Immature natural killer cell (primary cell): Measurements from ENCODE around the gene DCK. TPM values are rescaled to one million over a fixed set of nuclear protein-coding genes. Genes with fewer than 3 reads are reported as not detected.
"Not testable (repeated sequence)": the region's sequence is repeated elsewhere in the genome, so short reads cannot be mapped to it uniquely, and the experiment has no call there.

ENCODE experiments used
- DNase-seq, 3 donors: peaks; one replicate each; pipeline ENCODE4 v3.0.0; 2022; ENCODE audit warnings: mixed read lengths in 1 of 3
- H3K27ac Mint-ChIP-seq, 6 donors: one replicate each; pipeline ENCODE4 v1.8.0; 2020; ENCODE audit warnings: mixed read lengths in 6 of 6, mild to moderate bottlenecking in 5 of 6, inconsistent platforms in 4 of 6, moderate library complexity in 3 of 6
- H3K27me3 Mint-ChIP-seq, 3 donors: one replicate each; pipeline ENCODE4 v1.8.0; 2020 to 2021; ENCODE audit warnings: low read depth in 3 of 3, mild to moderate bottlenecking in 3 of 3, mixed read lengths in 3 of 3, moderate library complexity in 3 of 3, inconsistent platforms in 1 of 3
- H3K36me3 Mint-ChIP-seq, 3 donors: one replicate each; pipeline ENCODE4 v1.8.0; 2020; ENCODE audit warnings: mixed read lengths in 3 of 3, inconsistent platforms in 2 of 3, mild to moderate bottlenecking in 2 of 3
- H3K4me1 Mint-ChIP-seq, 2 donors: one replicate each; pipeline ENCODE4 v1.8.0; 2020; ENCODE audit warnings: inconsistent platforms in 2 of 2, mild to moderate bottlenecking in 2 of 2, mixed read lengths in 2 of 2, moderate library complexity in 1 of 2
- H3K4me3 Mint-ChIP-seq, 5 donors: one replicate each; pipeline ENCODE4 v1.8.0; 2020; ENCODE audit warnings: mild to moderate bottlenecking in 5 of 5, mixed read lengths in 5 of 5, inconsistent platforms in 3 of 5, moderate library complexity in 3 of 5
- H3K9me3 Mint-ChIP-seq, 6 donors: one replicate each; pipeline ENCODE4 v1.8.0; 2020; ENCODE audit warnings: mild to moderate bottlenecking in 6 of 6, mixed read lengths in 6 of 6, inconsistent platforms in 4 of 6, moderate library complexity in 3 of 6
- polyA plus RNA-seq, 3 donors: library from polyadenylated mRNA; unstranded; fragments of 300-500 nt; fragmentation: Illumina TruSeq; gene quantifications; one replicate each; pipeline ENCODE4 v1.2.3, GENCODE V29; 2021

Gene DCK
- polyA plus RNA-seq, 3 donors from 2014 or later = 78.7 to 117 (median 78.8) TPM

- Mint-ChIP-seq H3K9me3 (no peaks in the 10 kb centered on the region), H3K4me1 (peaks cover 52 to 71% of the 10 kb centered on the region in 2 donors), H3K27me3 (peaks cover 0 to 2% (median 0%) of the 10 kb centered on the region in 3 donors), H3K4me3 (no peak overlapping the region), H3K27ac (peak overlapping the region in 4 of 6 donors; percentile 11 to 57 (median 46)), H3K36me3 (peaks cover 0 to 8% (median 3%) of the 10 kb centered on the region in 3 donors)
- DNase-seq = no peak
Measured at GRCh38 chr4:71008196-71008595, 14.7 kb downstream of the DCK start.

GRCh38 chr4:71009086-71009485 is 15.6 kb downstream of the DCK start:
- Mint-ChIP-seq H3K9me3 (no peaks in the 10 kb centered on the region), H3K27ac (peak overlapping the region in 4 of 6 donors; percentile 37 to 62 (median 56)), H3K27me3 (peaks cover 0 to 2% (median 0%) of the 10 kb centered on the region in 3 donors), H3K4me3 (no peak overlapping the region), H3K4me1 (peaks cover 49 to 71% of the 10 kb centered on the region in 2 donors), H3K36me3 (peaks cover 3 to 9% (median 6%) of the 10 kb centered on the region in 3 donors)
- no peak for DNase-seq

- peak; percentile 33 to 47 (median 37) for DNase-seq
- H3K9me3 Mint-ChIP-seq = no peaks in the 10 kb centered on the region
- peaks cover 42 to 69% of the 10 kb centered on the region in 2 donors for H3K4me1 Mint-ChIP-seq
- peak overlapping the region; percentile 27 to 62 (median 50) for H3K27ac Mint-ChIP-seq
- no peak overlapping the region for H3K4me3 Mint-ChIP-seq
- no peaks in the 10 kb centered on the region for H3K27me3 Mint-ChIP-seq
- H3K36me3 Mint-ChIP-seq = peaks cover 3 to 9% (median 6%) of the 10 kb centered on the region in 3 donors
Measured at GRCh38 chr4:71009890-71010588, 16.6 kb downstream of the DCK start.

GRCh38 chr4:71011451-71011850 is 18.0 kb downstream of the DCK start:
- H3K4me3 Mint-ChIP-seq = no peak overlapping the region
- no peak overlapping the region for H3K27ac Mint-ChIP-seq

GRCh38 chr4:71017391-71017790 is 23.9 kb downstream of the DCK start:
- not testable (repeated sequence) for H3K27me3 Mint-ChIP-seq, H3K4me3 Mint-ChIP-seq, DNase-seq, H3K9me3 Mint-ChIP-seq, H3K36me3 Mint-ChIP-seq
- Mint-ChIP-seq H3K27ac (peak overlapping the region in 1 of 6 donors; percentile 65), H3K4me1 (peaks cover 17 to 44% of the 10 kb centered on the region in 2 donors)

More at GRCh38 chr4:71011451-71011850, 18.0 kb downstream of the DCK start:
- no peak for DNase-seq
- H3K4me1 Mint-ChIP-seq = peaks cover 35 to 61% of the 10 kb centered on the region in 2 donors
- no peaks in the 10 kb centered on the region for H3K27me3 Mint-ChIP-seq
- no peaks in the 10 kb centered on the region for H3K9me3 Mint-ChIP-seq
- H3K36me3 Mint-ChIP-seq = peaks cover 3 to 9% (median 6%) of the 10 kb centered on the region in 3 donors

- Mint-ChIP-seq H3K4me1 (peaks cover 15 to 45% of the 10 kb centered on the region in 2 donors), H3K27me3 (no peaks in the 10 kb centered on the region), H3K36me3 (peaks cover 0 to 12% (median 7%) of the 10 kb centered on the region in 3 donors), H3K4me3 (no peak overlapping the region), H3K27ac (no peak overlapping the region), H3K9me3 (no peaks in the 10 kb centered on the region)
- no peak for DNase-seq
Measured at GRCh38 chr4:71020611-71021010, 27.2 kb downstream of the DCK start.

- no peaks in the 10 kb centered on the region for H3K9me3 Mint-ChIP-seq
- peaks cover 0 to 2% (median 0%) of the 10 kb centered on the region in 3 donors for H3K27me3 Mint-ChIP-seq
- peaks cover 20 to 22% (median 21%) of the 10 kb centered on the region in 3 donors for H3K36me3 Mint-ChIP-seq
- peaks cover 13 to 57% of the 10 kb centered on the region in 2 donors for H3K4me1 Mint-ChIP-seq
- no peak overlapping the region for H3K4me3 Mint-ChIP-seq
- DNase-seq = no peak
- H3K27ac Mint-ChIP-seq = peak overlapping the region in 2 of 6 donors; percentile 32 to 51
Measured at GRCh38 chr4:71025654-71026053, 32.2 kb downstream of the DCK start.

GRCh38 chr4:71026086-71026485 is 32.6 kb downstream of the DCK start:
- H3K4me1 Mint-ChIP-seq = peaks cover 13 to 57% of the 10 kb centered on the region in 2 donors
- no peak overlapping the region for H3K4me3 Mint-ChIP-seq
- H3K27ac Mint-ChIP-seq = peak overlapping the region in 1 of 6 donors; percentile 1
- H3K27me3 Mint-ChIP-seq = peaks cover 0 to 2% (median 0%) of the 10 kb centered on the region in 3 donors
- no peaks in the 10 kb centered on the region for H3K9me3 Mint-ChIP-seq
- no peak for DNase-seq
- H3K36me3 Mint-ChIP-seq = peaks cover 20 to 22% (median 21%) of the 10 kb centered on the region in 3 donors

- Mint-ChIP-seq H3K36me3 (peaks cover 22 to 28% (median 28%) of the 10 kb centered on the region in 3 donors), H3K27me3 (peaks cover 0 to 2% (median 0%) of the 10 kb centered on the region in 3 donors), H3K4me3 (no peak overlapping the region), H3K4me1 (peaks cover 13 to 52% of the 10 kb centered on the region in 2 donors), H3K9me3 (no peaks in the 10 kb centered on the region), H3K27ac (no peak overlapping the region)
- no peak for DNase-seq
Measured at GRCh38 chr4:71027611-71028010, 34.2 kb downstream of the DCK start.

- peaks cover 20 to 35% (median 23%) of the 10 kb centered on the region in 3 donors for H3K36me3 Mint-ChIP-seq
- no peaks in the 10 kb centered on the region for H3K9me3 Mint-ChIP-seq
- peak overlapping the region in 4 of 6 donors; percentile 22 to 69 (median 47) for H3K27ac Mint-ChIP-seq
- peaks cover 0 to 2% (median 0%) of the 10 kb centered on the region in 3 donors for H3K27me3 Mint-ChIP-seq
- H3K4me3 Mint-ChIP-seq = no peak overlapping the region
- no peak for DNase-seq
- peaks cover 23 to 45% of the 10 kb centered on the region in 2 donors for H3K4me1 Mint-ChIP-seq
Measured at GRCh38 chr4:71029504-71029903, 36.1 kb downstream of the DCK start.

- Mint-ChIP-seq H3K27ac (peak overlapping the region in 3 of 6 donors; percentile 31 to 61 (median 50)), H3K4me1 (peaks cover 16 to 29% of the 10 kb centered on the region in 2 donors), H3K36me3 (peaks cover 19 to 29% (median 21%) of the 10 kb centered on the region in 3 donors)
- H3K27me3 Mint-ChIP-seq, H3K9me3 Mint-ChIP-seq, H3K4me3 Mint-ChIP-seq, DNase-seq: not testable (repeated sequence)
Measured at GRCh38 chr4:71032106-71032505, 38.7 kb downstream of the DCK start.

GRCh38 chr4:71045256-71045655 is 51.8 kb downstream of the DCK start:
- no peak for DNase-seq
- no peak overlapping the region for H3K27ac Mint-ChIP-seq
- H3K4me3 Mint-ChIP-seq = no peak overlapping the region
- H3K36me3 Mint-ChIP-seq = peaks cover 18 to 25% (median 24%) of the 10 kb centered on the region in 3 donors
- H3K9me3 Mint-ChIP-seq = peaks cover 0 to 3% (median 0%) of the 10 kb centered on the region in 6 donors
- peaks cover 9 to 10% of the 10 kb centered on the region in 2 donors for H3K4me1 Mint-ChIP-seq
- H3K27me3 Mint-ChIP-seq = peaks cover 0 to 7% (median 0%) of the 10 kb centered on the region in 3 donors

- Mint-ChIP-seq H3K27ac (no peak overlapping the region), H3K27me3 (peaks cover 0 to 5% (median 0%) of the 10 kb centered on the region in 3 donors)
Measured at GRCh38 chr4:71049395-71049794, 55.9 kb downstream of the DCK start.

GRCh38 chr4:71050809-71051208 is 57.4 kb downstream of the DCK start:
- H3K9me3 Mint-ChIP-seq = peaks cover 0 to 5% (median 0%) of the 10 kb centered on the region in 6 donors
- peaks cover 0 to 4% (median 0%) of the 10 kb centered on the region in 3 donors for H3K36me3 Mint-ChIP-seq
- no peak overlapping the region for H3K4me3 Mint-ChIP-seq
- DNase-seq = peak in 2 of 3 donors; percentile 16 to 30
- peaks cover 3 to 6% of the 10 kb centered on the region in 2 donors for H3K4me1 Mint-ChIP-seq
- H3K27ac Mint-ChIP-seq = no peak overlapping the region
- H3K27me3 Mint-ChIP-seq = peaks cover 0 to under 1% (median 0%) of the 10 kb centered on the region in 3 donors

More at GRCh38 chr4:71049395-71049794, 55.9 kb downstream of the DCK start:
- peaks cover 4 to 6% of the 10 kb centered on the region in 2 donors for H3K4me1 Mint-ChIP-seq
- no peak overlapping the region for H3K4me3 Mint-ChIP-seq
- H3K36me3 Mint-ChIP-seq = peaks cover 0 to 8% (median 0%) of the 10 kb centered on the region in 3 donors
- no peak for DNase-seq
- H3K9me3 Mint-ChIP-seq = peaks cover 0 to 5% (median 0%) of the 10 kb centered on the region in 6 donors
